Memory B cell (primary cell): ENCODE measurements around the gene TWIST2.

Experiments used
- ATAC-seq: fragments of 150-1000 bp; cut with Tn5 transposase; 2 replicates; pipeline ENCODE4 v1.10.0; 2021; ENCODE audit warnings: low read depth, mild to moderate bottlenecking, moderate library complexity
- DNase-seq, 2 donors: peaks; one replicate each; pipeline ENCODE4 v3.0.0; 2022; ENCODE audit warnings: low spot score in 2 of 2
- H3K27ac Mint-ChIP-seq: one replicate; pipeline ENCODE4 v1.8.0; 2022; ENCODE audit warnings: mild to moderate bottlenecking, moderate library complexity, mixed read lengths
- H3K27me3 Mint-ChIP-seq: one replicate; pipeline ENCODE4 v1.8.0; 2022; ENCODE audit warnings: mixed read lengths
- H3K36me3 Mint-ChIP-seq: one replicate; pipeline ENCODE4 v1.8.0; 2022; ENCODE audit warnings: mild to moderate bottlenecking, mixed read lengths
- H3K4me1 Mint-ChIP-seq: one replicate; pipeline ENCODE4 v1.8.0; 2022; ENCODE audit warnings: mixed read lengths
- H3K4me3 Mint-ChIP-seq: one replicate; pipeline ENCODE4 v1.8.0; 2022; ENCODE audit warnings: mild to moderate bottlenecking, moderate library complexity, mixed read lengths
- H3K9me3 Mint-ChIP-seq: one replicate; pipeline ENCODE4 v1.8.0; 2022; ENCODE audit warnings: mixed read lengths

The TWIST2 gene

GRCh38 chr2:238898534-238899281 lies 50.8 kb downstream of the TWIST2 start:
- DNase-seq = no peak
- no peak overlapping the region for H3K4me3 Mint-ChIP-seq
- H3K4me1 Mint-ChIP-seq = peaks cover 2% of the 10 kb centered on the region
- no peaks in the 10 kb centered on the region for H3K9me3 Mint-ChIP-seq
- peaks cover 5% of the 10 kb centered on the region for H3K27me3 Mint-ChIP-seq
- no peaks in the 10 kb centered on the region for H3K36me3 Mint-ChIP-seq
- no peak overlapping the region for H3K27ac Mint-ChIP-seq
- ATAC-seq = no peak

- no peaks in the 10 kb centered on the region for H3K36me3 Mint-ChIP-seq
- DNase-seq = no peak
- ATAC-seq = no peak
- peaks cover 5% of the 10 kb centered on the region for H3K27me3 Mint-ChIP-seq
- H3K4me3 Mint-ChIP-seq = no peak overlapping the region
- H3K9me3 Mint-ChIP-seq = no peaks in the 10 kb centered on the region
- H3K4me1 Mint-ChIP-seq = peaks cover 2% of the 10 kb centered on the region
- H3K27ac Mint-ChIP-seq = no peak overlapping the region
Observed at GRCh38 chr2:238899386-238899785, 51.5 kb downstream of the TWIST2 start.

- DNase-seq (no peak), ATAC-seq (no peak)
- no peak overlapping the region for H3K4me3 Mint-ChIP-seq
- no peaks in the 10 kb centered on the region for H3K4me1 Mint-ChIP-seq
- H3K27ac Mint-ChIP-seq = no peak overlapping the region
- H3K27me3 Mint-ChIP-seq = peaks cover 3% of the 10 kb centered on the region
- no peaks in the 10 kb centered on the region for H3K36me3 Mint-ChIP-seq
- H3K9me3 Mint-ChIP-seq = no peaks in the 10 kb centered on the region
Observed at GRCh38 chr2:238900511-238900910, 52.6 kb downstream of the TWIST2 start.

GRCh38 chr2:238901461-238902057 lies 53.7 kb downstream of the TWIST2 start:
- ATAC-seq = no peak
- Mint-ChIP-seq H3K4me3 (no peak overlapping the region), H3K4me1 (no peaks in the 10 kb centered on the region), H3K9me3 (no peaks in the 10 kb centered on the region), H3K27ac (no peak overlapping the region), H3K36me3 (no peaks in the 10 kb centered on the region), H3K27me3 (peaks cover 3% of the 10 kb centered on the region)
- DNase-seq = no peak

GRCh38 chr2:238902285-238902684 lies 54.4 kb downstream of the TWIST2 start:
- Mint-ChIP-seq H3K4me1 (no peaks in the 10 kb centered on the region), H3K9me3 (no peaks in the 10 kb centered on the region), H3K27me3 (peaks cover 1% of the 10 kb centered on the region), H3K27ac (no peak overlapping the region), H3K4me3 (no peak overlapping the region), H3K36me3 (no peaks in the 10 kb centered on the region)
- DNase-seq (no peak), ATAC-seq (no peak)

- ATAC-seq (no peak), DNase-seq (no peak)
- Mint-ChIP-seq H3K4me1 (no peaks in the 10 kb centered on the region), H3K27me3 (peaks cover 1% of the 10 kb centered on the region), H3K9me3 (no peaks in the 10 kb centered on the region), H3K27ac (no peak overlapping the region), H3K4me3 (no peak overlapping the region), H3K36me3 (no peaks in the 10 kb centered on the region)
Observed at GRCh38 chr2:238903141-238903540, 55.3 kb downstream of the TWIST2 start.

GRCh38 chr2:238904177-238904576 lies 56.3 kb downstream of the TWIST2 start:
- Mint-ChIP-seq H3K4me3 (no peak overlapping the region), H3K27ac (no peak overlapping the region), H3K9me3 (no peaks in the 10 kb centered on the region), H3K27me3 (peaks cover 1% of the 10 kb centered on the region), H3K4me1 (no peaks in the 10 kb centered on the region), H3K36me3 (no peaks in the 10 kb centered on the region)
- ATAC-seq (no peak), DNase-seq (no peak)

GRCh38 chr2:238904716-238905115 lies 56.8 kb downstream of the TWIST2 start:
- Mint-ChIP-seq H3K4me3 (no peak overlapping the region), H3K27ac (no peak overlapping the region), H3K36me3 (no peaks in the 10 kb centered on the region), H3K27me3 (peaks cover 1% of the 10 kb centered on the region), H3K9me3 (no peaks in the 10 kb centered on the region), H3K4me1 (no peaks in the 10 kb centered on the region)
- DNase-seq (no peak), ATAC-seq (no peak)

- Mint-ChIP-seq H3K36me3 (no peaks in the 10 kb centered on the region), H3K27me3 (peaks cover 1% of the 10 kb centered on the region), H3K27ac (no peak overlapping the region), H3K9me3 (no peaks in the 10 kb centered on the region), H3K4me3 (no peak overlapping the region), H3K4me1 (no peaks in the 10 kb centered on the region)
- ATAC-seq = no peak
- no peak for DNase-seq
Observed at GRCh38 chr2:238905224-238905623, 57.3 kb downstream of the TWIST2 start.

GRCh38 chr2:238905644-238906043 lies 57.8 kb downstream of the TWIST2 start:
- ATAC-seq = no peak

GRCh38 chr2:238906254-238906935 lies 58.5 kb downstream of the TWIST2 start:
- Mint-ChIP-seq H3K9me3 (no peaks in the 10 kb centered on the region), H3K27ac (no peak overlapping the region), H3K36me3 (no peaks in the 10 kb centered on the region), H3K4me1 (no peaks in the 10 kb centered on the region), H3K4me3 (no peak overlapping the region), H3K27me3 (no peaks in the 10 kb centered on the region)
- no peak for ATAC-seq
- DNase-seq = no peak

More at GRCh38 chr2:238905644-238906043, 57.8 kb downstream of the TWIST2 start:
- no peak overlapping the region for H3K4me3 Mint-ChIP-seq
- H3K36me3 Mint-ChIP-seq = no peaks in the 10 kb centered on the region
- DNase-seq = no peak
- no peak overlapping the region for H3K27ac Mint-ChIP-seq
- no peaks in the 10 kb centered on the region for H3K9me3 Mint-ChIP-seq
- peaks cover 1% of the 10 kb centered on the region for H3K27me3 Mint-ChIP-seq
- H3K4me1 Mint-ChIP-seq = no peaks in the 10 kb centered on the region

GRCh38 chr2:238906936-238907716 lies 59.2 kb downstream of the TWIST2 start:
- DNase-seq (no peak), ATAC-seq (no peak)
- no peaks in the 10 kb centered on the region for H3K36me3 Mint-ChIP-seq
- no peak overlapping the region for H3K4me3 Mint-ChIP-seq
- H3K27ac Mint-ChIP-seq = no peak overlapping the region
- H3K27me3 Mint-ChIP-seq = peaks cover 3% of the 10 kb centered on the region
- H3K4me1 Mint-ChIP-seq = no peaks in the 10 kb centered on the region
- no peaks in the 10 kb centered on the region for H3K9me3 Mint-ChIP-seq

- H3K27me3 Mint-ChIP-seq = peaks cover 3% of the 10 kb centered on the region
- DNase-seq (no peak), ATAC-seq (no peak)
- H3K4me3 Mint-ChIP-seq = no peak overlapping the region
- no peak overlapping the region for H3K27ac Mint-ChIP-seq
- H3K9me3 Mint-ChIP-seq = no peaks in the 10 kb centered on the region
- H3K4me1 Mint-ChIP-seq = no peaks in the 10 kb centered on the region
- no peaks in the 10 kb centered on the region for H3K36me3 Mint-ChIP-seq
Observed at GRCh38 chr2:238907717-238908173, 59.9 kb downstream of the TWIST2 start.
